ENCODE measurements around the gene SEC62. TPM values are rescaled to one million over a fixed set of nuclear protein-coding genes. Genes with fewer than 3 reads are reported as not detected.

The SEC62 gene
- total RNA-seq, 1 donor from 2014 or later: 157 TPM

GRCh38 chr3:169946336-169946735 is 20.3 kb upstream of the SEC62 start:
- Histone ChIP-seq H3K9me3 (no peaks in the 10 kb centered on the region), H3K4me1 (peaks cover 6% of the 10 kb centered on the region), H3K27me3 (no peaks in the 10 kb centered on the region), H3K27ac (no peak overlapping the region), H3K4me3 (no peak overlapping the region), H3K36me3 (no peaks in the 10 kb centered on the region)
- DNase-seq (no peak), ATAC-seq (peak; percentile 13)
- intact Hi-C loops (cut with DNase I): no loop called here
- TF ChIP-seq, protein P1, sequence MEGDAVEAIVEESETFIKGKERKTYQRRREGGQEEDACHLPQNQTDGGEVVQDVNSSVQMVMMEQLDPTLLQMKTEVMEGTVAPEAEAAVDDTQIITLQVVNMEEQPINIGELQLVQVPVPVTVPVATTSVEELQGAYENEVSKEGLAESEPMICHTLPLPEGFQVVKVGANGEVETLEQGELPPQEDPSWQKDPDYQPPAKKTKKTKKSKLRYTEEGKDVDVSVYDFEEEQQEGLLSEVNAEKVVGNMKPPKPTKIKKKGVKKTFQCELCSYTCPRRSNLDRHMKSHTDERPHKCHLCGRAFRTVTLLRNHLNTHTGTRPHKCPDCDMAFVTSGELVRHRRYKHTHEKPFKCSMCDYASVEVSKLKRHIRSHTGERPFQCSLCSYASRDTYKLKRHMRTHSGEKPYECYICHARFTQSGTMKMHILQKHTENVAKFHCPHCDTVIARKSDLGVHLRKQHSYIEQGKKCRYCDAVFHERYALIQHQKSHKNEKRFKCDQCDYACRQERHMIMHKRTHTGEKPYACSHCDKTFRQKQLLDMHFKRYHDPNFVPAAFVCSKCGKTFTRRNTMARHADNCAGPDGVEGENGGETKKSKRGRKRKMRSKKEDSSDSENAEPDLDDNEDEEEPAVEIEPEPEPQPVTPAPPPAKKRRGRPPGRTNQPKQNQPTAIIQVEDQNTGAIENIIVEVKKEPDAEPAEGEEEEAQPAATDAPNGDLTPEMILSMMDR (IDR thresholded peaks at IDR 0.05): no peak

DNA sequence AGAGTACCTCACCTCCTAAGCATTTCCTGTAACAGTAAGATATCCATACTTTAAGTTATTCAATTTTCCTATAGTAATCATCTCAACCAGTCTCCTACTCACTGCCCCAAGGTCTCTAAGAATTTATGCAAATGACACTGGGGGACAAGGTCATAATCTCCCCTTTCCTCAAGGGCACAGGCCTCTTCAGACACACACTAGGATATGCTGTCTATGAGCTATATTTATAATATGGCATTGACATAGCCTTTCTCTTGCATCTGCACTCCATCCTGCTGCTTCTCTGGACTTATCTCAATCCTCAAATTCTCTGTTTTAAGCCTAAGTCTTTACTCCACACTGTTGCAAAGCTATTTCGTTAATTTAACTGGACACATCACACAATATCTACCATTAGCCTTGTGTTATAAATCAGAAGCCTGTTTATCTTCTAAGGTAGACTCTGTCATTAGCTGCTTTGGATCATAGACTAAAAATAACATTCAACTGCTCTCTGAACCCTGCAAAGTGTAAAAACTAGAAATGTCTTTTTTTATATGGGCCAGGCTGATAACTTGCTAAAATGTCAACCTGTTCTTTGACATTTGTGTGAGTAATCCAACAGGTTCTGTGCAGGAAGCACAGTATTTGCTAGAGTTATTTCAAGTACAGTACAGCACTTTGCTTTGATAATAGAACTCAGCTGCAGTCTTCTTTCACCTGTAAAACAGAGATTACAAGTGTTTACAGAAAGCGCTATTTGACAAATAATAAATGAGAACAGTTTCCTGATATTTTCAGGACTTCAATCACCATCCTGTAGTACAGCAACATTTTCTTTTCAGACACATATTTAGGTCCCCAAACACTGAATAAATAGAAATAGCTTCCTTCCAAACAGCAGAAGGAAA is 17.8 kb upstream of the SEC62 start:
- Histone ChIP-seq H3K4me1 (peaks cover 6% of the 10 kb centered on the region), H3K4me3 (no peak overlapping the region), H3K9me3 (no peaks in the 10 kb centered on the region), H3K27ac (no peak overlapping the region), H3K27me3 (no peaks in the 10 kb centered on the region), H3K36me3 (no peaks in the 10 kb centered on the region)
- intact Hi-C loops (cut with DNase I): no loop called here
- TF ChIP-seq, protein P1 (IDR thresholded peaks at IDR 0.05): no peak
- DNase-seq: no peak
- ATAC-seq: peak; percentile 47

GRCh38 chr3:169952045-169952444 is 14.6 kb upstream of the SEC62 start:
- H3K27me3 ChIP-seq: no peaks in the 10 kb centered on the region
- peak; percentile 68 for ATAC-seq
- DNase-seq: no peak
- no peak overlapping the region for H3K27ac ChIP-seq
- TF ChIP-seq, protein P1 (IDR thresholded peaks at IDR 0.05): no peak
- H3K9me3 ChIP-seq: no peaks in the 10 kb centered on the region
- no peaks in the 10 kb centered on the region for H3K4me1 ChIP-seq
- no peak overlapping the region for H3K4me3 ChIP-seq
- intact Hi-C loops (cut with DNase I): no loop called here
- H3K36me3 ChIP-seq: no peaks in the 10 kb centered on the region

DNA sequence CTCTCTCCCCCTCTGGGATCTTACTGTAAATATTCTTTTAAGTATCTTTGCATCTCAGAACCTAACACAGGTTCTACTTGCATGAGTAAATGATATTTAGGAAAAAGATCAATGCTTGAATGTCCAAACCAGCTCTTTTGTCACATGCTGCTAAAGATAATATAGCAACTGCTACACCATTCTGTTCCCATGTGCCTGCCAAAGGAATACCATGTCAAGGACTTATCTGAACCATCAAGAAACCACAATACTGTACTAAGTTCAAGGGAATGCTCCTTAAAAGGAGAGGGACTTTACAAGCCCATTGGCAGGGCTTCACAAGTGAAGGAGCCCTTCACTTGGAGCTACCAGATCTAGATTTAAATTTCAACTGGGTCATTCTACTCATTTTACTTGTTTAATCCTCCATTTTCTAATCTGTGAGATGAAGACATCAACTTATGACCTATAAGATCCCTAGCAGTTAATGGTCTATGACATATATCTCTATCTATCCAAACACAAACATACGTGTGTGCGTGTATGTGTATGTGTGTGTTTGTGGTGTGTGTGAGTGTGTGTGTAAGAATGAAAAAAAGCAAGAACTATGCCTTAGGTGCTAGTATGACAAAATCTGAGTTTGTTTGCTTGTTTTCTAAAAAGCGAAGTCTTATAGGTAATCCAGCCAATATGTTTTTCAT is 13.0 kb upstream of the SEC62 start:
- Histone ChIP-seq H3K27ac (peak overlapping the region; percentile 47), H3K36me3 (no peaks in the 10 kb centered on the region), H3K4me3 (no peak overlapping the region), H3K9me3 (no peaks in the 10 kb centered on the region), H3K27me3 (no peaks in the 10 kb centered on the region), H3K4me1 (no peaks in the 10 kb centered on the region)
- ATAC-seq (peak; percentile 24), DNase-seq (no peak)
- TF ChIP-seq, protein P1 (IDR thresholded peaks at IDR 0.05): no peak
- intact Hi-C loops (cut with DNase I): no loop called here

- intact Hi-C loops (cut with DNase I): no loop called here
- ATAC-seq (peak; percentile 83), DNase-seq (no peak)
- H3K36me3 ChIP-seq: no peaks in the 10 kb centered on the region
- no peaks in the 10 kb centered on the region for H3K4me1 ChIP-seq
- TF ChIP-seq, protein P1 (IDR thresholded peaks at IDR 0.05): no peak
- H3K27ac ChIP-seq: peak overlapping the region; percentile 53
- H3K4me3 ChIP-seq: no peak overlapping the region
- H3K27me3 ChIP-seq: no peaks in the 10 kb centered on the region
- no peaks in the 10 kb centered on the region for H3K9me3 ChIP-seq
Observed at GRCh38 chr3:169954142-169954756, 12.4 kb upstream of the SEC62 start.
